ENCODE measurements around the gene SCAANT1.

Gene SCAANT1

GRCh38 chr3:63864008-63864964 is 47.9 kb downstream of the SCAANT1 start:
- DNase-seq: peak in 32 of 58 donors; percentile 6 to 45 (median 26)

- peak in 50 of 58 donors; percentile 5 to 71 (median 44) for DNase-seq
Measured at GRCh38 chr3:63863150-63864007, 48.8 kb downstream of the SCAANT1 start, which contains the start of the genes ATXN7 and THOC7. Gene ATXN7 (plus strand): TSS chr3:63863867. CDS start chr3:63912599, 48,732 bp downstream. Gene THOC7 (minus strand): TSS chr3:63863805. CDS start chr3:63863790, 15 bp downstream.

GRCh38 chr3:63862804-63863149 is 49.4 kb downstream of the SCAANT1 start:
- no peak for DNase-seq
